IPS DF 4.7 (cell line): ENCODE data around the gene ABCA9.
"Not testable (repeated sequence)": the region's sequence is repeated elsewhere in the genome, so short reads cannot be mapped to it uniquely, and the experiment has no call there.

ENCODE experiments used
- DNase-seq: peaks from one replicate; pipeline ENCODE4 v3.0.0-alpha.2; 2013; ENCODE audit warnings: low spot score; ENCODE audit errors: extremely low read depth

Gene ABCA9

DNA sequence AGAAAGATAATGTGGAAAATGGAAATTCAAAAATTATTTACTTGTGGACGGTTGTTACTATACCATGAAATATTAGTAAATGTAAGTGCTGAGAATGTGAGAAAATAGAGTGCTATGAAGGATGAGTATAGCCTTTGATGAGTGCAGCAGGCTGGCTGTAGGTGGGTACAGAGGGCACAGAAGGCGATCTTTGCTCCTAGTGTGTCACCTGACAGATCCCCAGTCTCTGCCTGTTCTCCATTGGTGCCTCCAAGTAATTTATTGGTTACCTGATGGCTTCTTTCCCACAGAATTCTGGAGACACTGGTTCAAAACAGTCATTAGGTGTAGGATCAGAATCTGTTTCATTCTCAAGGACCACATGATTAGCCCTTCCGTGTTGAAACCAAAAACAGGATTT, 28.9 kb downstream of the ABCA9 start:
- DNase-seq = no peak

- DNase-seq = no peak
Measured at GRCh38 chr17:69030169-69030568, 30.6 kb downstream of the ABCA9 start.

GRCh38 chr17:69018687-69019086, 42.0 kb downstream of the ABCA9 start:
- no peak for DNase-seq

DNA sequence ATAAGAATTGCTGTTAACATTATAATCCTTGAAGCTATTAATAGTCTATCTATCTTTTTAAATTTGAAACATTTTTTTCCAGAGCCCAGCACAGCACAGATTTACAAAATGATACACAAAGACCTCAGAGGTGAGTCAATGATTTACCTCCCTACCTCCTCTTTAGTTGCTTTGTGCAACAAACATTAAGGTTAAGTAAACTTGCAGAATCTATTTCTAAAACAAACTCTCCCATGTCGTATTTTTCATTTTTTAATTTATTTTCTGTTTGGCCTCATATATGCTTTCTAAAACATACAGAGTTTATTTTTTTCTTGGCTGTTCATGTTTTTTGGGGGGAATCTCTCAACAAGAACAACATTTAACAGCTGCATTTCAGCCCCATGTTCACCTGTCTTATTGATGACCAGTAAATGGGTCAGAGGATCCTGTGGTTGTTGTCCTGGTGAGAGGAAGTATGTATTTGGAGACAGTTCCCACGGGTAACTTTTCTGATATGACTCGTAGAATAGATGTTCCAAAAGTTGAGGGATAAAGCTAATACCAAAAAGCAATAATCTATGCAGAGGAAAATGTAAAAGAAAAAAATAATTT, 42.6 kb downstream of the ABCA9 start:
- no peak for DNase-seq

GRCh38 chr17:69015631-69016030, 45.1 kb downstream of the ABCA9 start:
- no peak for DNase-seq

DNA sequence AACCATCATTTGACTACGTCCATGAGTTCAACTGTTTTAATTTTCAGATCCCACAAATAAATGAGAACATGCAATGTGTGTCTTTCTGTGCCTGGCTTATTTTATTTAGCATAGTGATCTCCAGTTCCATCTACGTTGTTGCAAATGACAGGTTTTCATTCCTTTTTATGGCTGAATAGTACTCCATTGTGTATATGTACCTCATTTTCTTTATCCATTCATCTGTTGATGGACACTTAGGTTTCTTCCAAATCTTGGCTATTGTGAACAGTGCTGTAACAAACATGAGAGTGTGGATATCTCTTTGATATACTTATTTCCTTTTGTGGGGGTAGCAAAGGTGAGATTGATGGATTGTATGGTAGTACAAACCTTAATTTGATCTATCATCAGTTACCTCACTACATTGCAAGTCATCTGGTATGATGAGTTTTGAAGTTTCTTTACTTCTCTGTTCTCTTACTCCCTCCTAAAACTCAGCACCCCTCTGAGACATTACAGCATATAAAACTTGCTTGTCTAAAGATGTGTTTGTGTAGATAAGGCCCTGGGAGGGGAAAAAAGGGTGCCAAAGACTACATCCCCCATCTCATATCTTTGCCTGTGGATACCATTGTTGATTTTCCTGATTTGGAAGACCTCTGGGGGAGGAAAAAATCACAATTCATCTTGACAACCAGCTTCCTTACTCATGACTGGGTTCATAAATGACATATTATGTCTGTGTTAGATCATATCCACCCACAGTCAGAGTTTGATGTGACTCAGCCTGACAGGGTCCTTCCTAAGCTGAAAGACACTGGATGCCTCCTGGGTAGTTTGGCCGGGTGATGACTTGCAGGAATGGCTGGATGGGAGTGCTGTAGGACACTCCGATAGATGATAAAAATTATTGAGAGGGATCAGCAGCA, 47.6 kb downstream of the ABCA9 start:
- DNase-seq = no peak

- no peak for DNase-seq
Measured at GRCh38 chr17:69009930-69010329, 50.8 kb downstream of the ABCA9 start.

DNA sequence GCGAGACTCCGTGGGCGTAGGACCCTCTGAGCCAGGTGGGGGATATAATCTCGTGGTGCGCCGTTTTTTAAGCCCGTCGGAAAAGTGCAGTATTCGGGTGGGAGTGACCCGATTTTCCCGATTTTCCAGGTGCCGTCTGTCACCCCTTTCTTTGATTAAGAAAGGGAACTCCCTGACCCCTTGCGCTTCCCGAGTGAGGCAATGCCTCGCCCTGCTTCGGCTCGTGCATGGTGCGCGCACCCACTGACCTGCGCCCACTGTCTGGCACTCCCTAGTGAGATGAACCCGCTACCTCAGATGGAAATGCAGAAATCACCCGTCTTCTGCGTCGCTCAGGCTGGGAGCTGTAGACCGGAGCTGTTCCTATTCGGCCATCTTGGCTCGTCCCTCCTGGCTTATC, 56.0 kb downstream of the ABCA9 start:
- not testable (repeated sequence) for DNase-seq

DNA sequence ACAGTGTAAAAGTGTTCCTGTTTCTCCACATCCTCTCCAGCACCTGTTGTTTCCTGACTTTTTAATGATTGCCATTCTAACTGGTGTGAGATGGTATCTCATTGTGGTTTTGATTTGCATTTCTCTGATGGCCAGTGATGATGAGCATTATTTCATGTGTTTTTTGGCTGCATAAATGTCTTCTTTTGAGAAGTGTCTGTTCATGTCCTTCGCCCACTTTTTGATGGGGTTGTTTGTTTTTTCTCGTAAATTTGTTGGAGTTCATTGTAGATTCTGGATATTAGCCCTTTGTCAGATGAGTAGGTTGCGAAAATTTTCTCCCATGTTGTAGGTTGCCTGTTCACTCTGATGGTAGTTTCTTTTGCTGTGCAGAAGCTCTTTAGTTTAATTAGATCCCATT, 61.0 kb downstream of the ABCA9 start:
- not testable (repeated sequence) for DNase-seq

DNA sequence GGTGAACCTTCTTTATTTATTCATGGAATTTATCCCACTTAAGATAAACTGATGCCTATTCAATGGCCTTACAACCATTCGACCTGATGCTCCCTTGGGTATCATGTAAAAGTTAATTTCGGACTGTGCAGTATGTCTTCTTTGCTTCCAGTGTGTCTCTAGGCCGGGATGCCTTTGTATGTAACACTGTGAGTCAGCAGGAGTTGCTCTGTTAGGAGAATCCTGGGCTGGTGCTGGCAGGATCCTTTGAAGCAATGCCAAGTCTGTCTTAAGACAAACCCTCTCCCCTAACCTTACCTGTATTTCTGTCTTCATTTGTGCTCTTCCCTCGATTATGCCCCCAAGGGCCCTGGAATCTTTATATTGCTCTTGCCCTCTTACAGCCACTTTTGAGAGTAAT, 67.6 kb downstream of the ABCA9 start:
- no peak for DNase-seq

DNA sequence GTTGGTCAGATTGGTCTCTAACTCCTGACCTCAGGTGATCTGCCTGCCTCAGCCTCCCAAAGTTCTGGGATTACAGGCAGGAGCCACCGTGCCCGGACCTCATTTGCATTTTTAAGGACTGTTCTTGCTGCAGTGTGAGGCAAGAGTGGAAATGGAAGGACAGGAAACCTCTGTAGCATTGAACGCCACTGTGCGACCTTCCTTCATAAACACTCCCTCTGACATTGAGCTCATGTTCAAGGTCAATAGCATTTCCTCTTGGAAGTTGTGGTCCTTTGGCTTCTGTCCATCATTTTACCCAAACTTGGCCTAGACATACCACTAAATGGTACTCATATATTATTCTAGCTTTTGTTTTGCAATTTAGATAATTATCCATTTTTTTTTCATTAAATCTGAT, 72.8 kb downstream of the ABCA9 start:
- DNase-seq = no peak

DNA sequence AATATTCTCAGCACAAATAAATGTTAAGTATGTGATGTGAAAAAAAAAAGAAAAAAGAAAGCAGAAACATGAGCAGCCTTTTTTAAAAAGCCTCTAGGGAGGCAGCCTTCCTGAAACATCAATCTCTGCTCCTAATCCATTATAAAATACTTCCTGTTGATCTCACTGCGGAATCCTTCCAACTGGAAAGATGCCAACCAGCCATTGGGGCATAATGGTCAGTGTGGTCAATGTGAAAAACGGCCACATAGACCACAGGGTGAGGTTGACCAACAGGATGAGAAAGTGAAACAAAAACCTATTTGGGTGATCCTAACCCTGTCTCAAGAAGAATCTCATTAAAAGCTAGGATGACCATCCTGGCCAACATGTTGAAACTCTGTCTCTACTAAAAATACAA, 79.4 kb downstream of the ABCA9 start:
- no peak for DNase-seq

- DNase-seq = no peak
Measured at GRCh38 chr17:68973098-68973846, 87.5 kb downstream of the ABCA9 start.

- no peak for DNase-seq
Measured at GRCh38 chr17:68972119-68972704, 88.5 kb downstream of the ABCA9 start.

DNA sequence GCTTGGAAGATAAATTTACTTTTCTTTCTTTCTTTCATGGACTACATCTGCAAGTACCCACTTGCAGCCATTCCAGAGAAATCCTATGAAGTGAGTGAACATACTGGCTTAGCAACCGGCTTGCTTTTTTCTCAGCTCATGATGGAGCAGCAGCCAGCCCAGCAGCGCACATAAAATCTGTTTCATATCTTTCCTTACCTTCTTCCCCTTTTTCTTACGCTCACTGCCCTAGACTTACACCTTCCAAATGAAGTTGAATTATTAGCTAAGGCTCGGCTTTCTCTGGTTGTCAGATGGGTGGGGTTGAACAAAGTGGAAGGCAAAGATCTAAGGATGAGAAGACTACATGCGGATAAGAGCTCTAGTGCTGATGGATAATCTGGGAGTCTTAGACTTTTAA, 91.6 kb downstream of the ABCA9 start:
- DNase-seq = no peak

- no peak for DNase-seq
Measured at GRCh38 chr17:68963958-68964357, 96.8 kb downstream of the ABCA9 start.

- no peak for DNase-seq
Measured at GRCh38 chr17:68961214-68961882, 99.4 kb downstream of the ABCA9 start.

- not testable (repeated sequence) for DNase-seq
Measured at GRCh38 chr17:68959117-68959516, 101.6 kb downstream of the ABCA9 start.

DNA sequence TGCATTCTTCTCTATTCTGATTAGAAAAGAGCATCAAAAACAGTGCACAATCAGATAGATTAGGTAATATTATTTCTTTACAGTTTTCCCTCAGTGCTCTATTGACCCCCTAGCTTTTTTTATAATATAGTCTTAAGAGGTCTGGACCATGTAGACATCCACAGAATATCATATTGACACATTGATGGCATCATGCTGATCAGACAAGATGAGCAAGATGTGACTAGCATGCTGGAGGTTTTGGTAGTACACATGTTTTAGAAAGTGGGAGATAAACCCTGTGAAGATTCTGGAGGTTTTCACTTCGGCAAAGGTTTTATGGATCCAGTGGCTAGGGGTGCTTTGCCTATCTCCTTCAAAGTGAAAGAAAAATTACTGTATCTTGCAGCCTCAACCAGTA, 102.8 kb downstream of the ABCA9 start:
- no peak for DNase-seq

DNA sequence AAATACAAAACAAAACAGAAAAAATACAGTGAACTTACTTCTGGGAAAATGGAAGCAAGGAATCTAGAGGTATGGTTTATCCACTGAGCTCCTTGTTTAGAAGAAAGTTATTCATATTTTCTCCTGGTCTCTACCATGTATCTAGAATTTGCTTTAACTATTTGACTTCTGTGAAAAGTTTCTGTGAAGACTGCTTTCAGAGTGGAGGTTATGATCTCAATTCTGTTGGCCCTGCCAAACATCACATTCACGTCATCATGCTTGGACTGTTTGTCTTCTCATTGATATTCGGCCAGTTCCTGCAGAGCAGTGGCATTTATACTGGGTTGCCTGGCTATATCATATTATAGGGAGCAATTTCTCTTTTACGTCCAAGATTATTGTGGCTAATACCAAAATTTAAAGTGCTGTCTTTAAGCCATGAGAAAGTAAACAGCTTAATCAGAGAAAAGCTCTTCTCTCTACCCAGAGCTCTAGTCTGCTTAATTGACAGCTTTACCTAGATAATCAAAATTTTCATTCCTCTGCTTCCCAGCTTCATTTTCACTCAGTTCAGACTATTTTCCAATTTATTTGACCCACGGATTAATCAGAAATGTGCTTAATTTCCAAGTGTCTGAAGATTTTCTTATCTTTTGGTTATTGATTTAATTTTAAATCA, 105.4 kb downstream of the ABCA9 start, which contains the start of gene ABCA8:
Gene ABCA8 (minus strand): TSS at position 212 of the 661 bp plus-strand sequence. CDS start 13,358 bp downstream, outside the sequence.
- no peak for DNase-seq
